Pulmonary artery endothelial cell (primary cell): ENCODE measurements around the gene B4GALT2. TPM values are rescaled to one million over a fixed set of nuclear protein-coding genes. Genes with fewer than 3 reads are reported as not detected.
A peak's percentile ranks its signal among the peaks of the same experiment; 100 is the strongest.

Experiments
- DNase-seq: peaks from one replicate; pipeline ENCODE4 v3.0.0-alpha.2; 2011; ENCODE audit warnings: low read depth, low spot score
- total RNA-seq: library from RNA; depleted of rRNA; stranded (reverse); fragments of >200 nt; gene quantifications from 2 replicates; pipeline ENCODE4 v1.2.3, GENCODE V29; 2014

B4GALT2 gene
- total RNA-seq, 1 donor from 2014 or later, result 100 TPM

- peak; percentile 92 for DNase-seq
These were observed 9.1 kb upstream of the B4GALT2 start, which contains the start of gene DPH2 for GRCh38 chr1:43969746-43970466. Gene DPH2 (plus strand): TSS chr1:43970010. CDS start chr1:43970176, 166 bp downstream.

GRCh38 chr1:43970502-43970901, 8.5 kb upstream of the B4GALT2 start:
- DNase-seq, result no peak

- DNase-seq, result no peak
These were observed 8.1 kb upstream of the B4GALT2 start for GRCh38 chr1:43970911-43971310.

GRCh38 chr1:43971336-43971980, 7.6 kb upstream of the B4GALT2 start:
- no peak for DNase-seq

GRCh38 chr1:43973981-43974442, 5.0 kb upstream of the B4GALT2 start:
- no peak for DNase-seq

GRCh38 chr1:43974443-43975248, 4.4 kb upstream of the B4GALT2 start, which contains the start of gene ATP6V0B:
Gene ATP6V0B (plus strand): TSS chr1:43974960. CDS start chr1:43975041, 81 bp downstream.
- DNase-seq, result peak; percentile 71

- DNase-seq, result no peak
These were observed 3.6 kb upstream of the B4GALT2 start for GRCh38 chr1:43975249-43975961.

GRCh38 chr1:43976045-43976444, 3.0 kb upstream of the B4GALT2 start:
- no peak for DNase-seq

GRCh38 chr1:43976890-43977289, 2.1 kb upstream of the B4GALT2 start:
- DNase-seq, result no peak

GRCh38 chr1:43977376-43978263, 1.4 kb upstream of the B4GALT2 start:
- DNase-seq, result no peak

- no peak for DNase-seq
These were observed 803 bp upstream of the B4GALT2 start for GRCh38 chr1:43978264-43978550.

- no peak for DNase-seq
These were observed 184 bp downstream of the B4GALT2 start for GRCh38 chr1:43979261-43979527.

- no peak for DNase-seq
These were observed 681 bp downstream of the B4GALT2 start for GRCh38 chr1:43979528-43980254.

- DNase-seq, result no peak
These were observed 1.5 kb downstream of the B4GALT2 start for GRCh38 chr1:43980255-43981134.

- DNase-seq, result no peak
These were observed 2.1 kb downstream of the B4GALT2 start for GRCh38 chr1:43981135-43981491.

GRCh38 chr1:43981636-43982035, 2.6 kb downstream of the B4GALT2 start:
- DNase-seq, result no peak

GRCh38 chr1:43982241-43982640, 3.2 kb downstream of the B4GALT2 start:
- DNase-seq, result no peak

GRCh38 chr1:43982808-43983207, 3.8 kb downstream of the B4GALT2 start:
- no peak for DNase-seq

GRCh38 chr1:43983253-43983899, 4.4 kb downstream of the B4GALT2 start:
- no peak for DNase-seq
